Measurements from ENCODE around the gene ERF.

ERF gene

DNA sequence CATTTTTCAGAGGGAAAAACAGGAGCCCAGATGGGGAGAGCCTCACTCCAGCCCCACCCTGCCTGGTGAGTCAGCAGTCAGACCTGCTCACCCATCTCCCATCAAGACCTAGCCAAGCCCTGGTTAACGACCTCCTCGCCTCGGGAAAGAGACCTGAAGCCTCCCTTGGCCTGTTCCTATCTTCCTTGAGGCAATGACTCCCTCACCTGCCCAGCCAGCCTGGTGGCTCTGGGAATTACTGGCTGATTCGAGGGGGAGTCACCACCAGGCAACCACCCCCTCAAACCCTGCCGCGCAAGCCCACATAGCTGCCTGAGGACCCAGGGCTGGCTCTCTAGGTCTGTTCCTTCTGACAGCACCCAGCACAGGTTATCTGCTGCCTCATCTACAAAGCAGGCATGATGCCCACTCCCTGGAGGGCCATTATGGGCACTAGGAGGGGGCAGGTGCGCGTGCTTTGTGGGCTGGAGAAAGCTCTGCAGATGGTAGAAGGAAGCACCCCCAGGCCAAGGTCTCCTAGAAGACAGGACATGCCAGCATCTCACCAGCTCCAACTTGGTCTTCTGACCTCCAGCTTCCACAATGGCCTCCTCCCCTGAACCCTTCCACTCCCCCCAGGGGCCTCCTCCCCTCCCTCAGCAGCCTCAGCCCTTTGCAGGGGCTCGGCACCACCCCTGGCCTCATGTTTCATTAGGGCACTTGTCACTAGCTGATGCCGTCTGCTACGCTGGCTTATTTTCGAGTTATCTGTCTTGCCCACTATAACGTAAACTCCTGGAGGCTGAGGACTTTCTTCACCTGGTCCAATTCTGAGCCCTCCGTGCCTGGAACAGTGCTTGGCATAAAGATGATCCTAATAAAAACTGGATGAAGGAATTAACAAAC, 47.8 kb downstream of the ERF start:
- no peak for DNase-seq

DNA sequence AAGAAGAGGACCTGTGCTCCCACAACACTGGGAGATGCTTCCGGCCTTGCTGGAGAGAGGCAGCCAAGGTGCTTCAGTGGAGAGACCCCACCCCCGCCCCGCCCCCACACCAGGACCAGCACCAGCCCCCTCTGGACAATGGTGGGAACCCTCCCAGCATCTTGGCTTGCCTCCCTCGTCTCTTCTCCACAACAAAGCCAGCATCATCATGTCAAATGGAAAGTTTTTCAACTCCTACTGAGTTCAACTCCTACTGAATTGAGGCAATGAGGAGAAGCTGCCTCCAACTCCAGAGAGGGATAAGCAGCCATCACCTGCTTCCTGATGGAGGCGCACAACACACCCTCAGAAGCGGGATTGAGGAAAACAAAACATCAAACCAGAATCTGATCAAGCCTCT, 50.3 kb downstream of the ERF start:
- no peak for DNase-seq

DNA sequence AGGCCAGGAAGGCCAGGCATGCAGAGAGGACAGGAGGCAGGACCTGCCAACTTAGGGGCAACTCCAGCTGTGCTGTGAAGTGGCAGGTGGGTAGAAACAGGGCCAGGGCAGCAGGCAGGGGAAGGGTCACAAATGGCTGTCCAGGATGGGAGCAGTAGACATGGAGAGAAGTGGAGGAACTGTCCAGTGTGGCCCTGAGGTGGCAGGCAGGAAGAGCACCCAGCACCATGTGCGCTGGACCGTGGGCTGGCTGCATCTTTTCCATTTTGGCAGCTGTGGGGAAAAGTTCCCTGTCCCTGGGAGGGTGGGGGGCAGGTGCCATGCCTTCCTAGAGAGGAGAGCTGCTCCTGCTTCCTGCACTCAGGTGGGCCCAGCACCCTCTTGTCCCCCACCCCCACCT, 51.2 kb downstream of the ERF start:
- DNase-seq = no peak

DNA sequence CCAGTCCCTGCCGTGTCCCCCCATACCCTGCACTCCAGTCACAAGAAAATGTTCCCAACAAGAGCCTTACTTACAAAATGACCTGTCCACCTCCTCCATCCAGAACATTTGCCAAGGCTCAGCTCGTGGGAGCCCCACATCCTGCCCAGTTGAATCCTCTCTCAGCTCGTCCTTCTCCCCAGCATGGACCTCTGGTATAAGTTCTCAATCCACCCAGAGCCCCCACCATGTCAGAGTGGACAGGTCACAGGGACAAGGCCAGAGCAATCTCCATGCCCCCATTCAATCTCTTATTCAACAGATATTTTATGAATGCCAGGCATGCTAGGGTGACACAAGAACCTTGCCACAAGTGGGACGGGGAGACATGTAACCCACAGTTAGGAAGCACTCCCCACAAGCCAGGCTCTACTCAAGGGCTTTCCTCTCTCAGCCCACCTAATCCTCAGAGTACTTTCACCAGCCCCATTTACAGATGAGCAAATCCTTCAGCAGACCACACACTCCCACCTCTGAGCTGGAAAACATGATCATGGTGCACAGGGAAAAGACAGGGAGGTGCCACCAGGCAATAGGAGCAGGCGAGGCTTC, 52.5 kb downstream of the ERF start:
- DNase-seq = no peak

DNA sequence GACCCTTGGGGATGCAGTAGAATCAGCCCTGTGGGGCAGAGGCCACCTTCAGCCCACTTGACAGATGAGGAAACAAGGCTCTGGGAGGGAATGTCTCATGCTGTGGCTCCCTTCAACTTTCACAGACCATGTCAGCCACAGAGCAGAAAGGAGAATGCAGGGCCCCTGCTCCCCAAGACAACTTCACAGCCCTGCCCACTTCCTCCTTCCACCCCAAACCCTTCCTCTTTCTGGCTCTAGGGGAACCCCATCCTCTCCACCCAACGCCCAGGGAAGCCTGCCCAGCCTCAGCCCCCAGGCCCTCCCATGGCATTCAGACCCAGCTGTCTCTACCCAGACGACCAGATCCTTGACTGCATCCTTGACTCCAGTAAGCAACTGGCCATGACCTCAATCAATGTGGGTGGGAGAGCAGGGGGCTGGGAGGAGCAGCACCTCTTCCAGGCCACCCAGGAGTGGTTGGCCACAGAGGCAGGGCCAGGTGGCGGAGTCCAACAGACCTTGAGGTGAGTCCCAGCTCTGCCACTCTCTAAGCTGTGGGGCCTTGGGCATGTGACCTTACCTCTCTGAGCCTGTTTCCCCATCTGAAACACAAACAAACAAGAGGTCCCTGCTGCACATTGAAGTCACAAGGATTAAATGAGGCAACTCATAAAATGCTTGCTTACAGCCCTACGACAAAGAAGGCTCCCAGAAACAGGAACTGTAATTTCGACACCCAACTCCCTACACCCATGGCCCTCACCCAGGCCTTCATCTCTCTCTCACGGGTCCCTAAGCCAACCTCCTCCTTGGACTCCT, 53.2 kb downstream of the ERF start:
- no peak for DNase-seq

DNA sequence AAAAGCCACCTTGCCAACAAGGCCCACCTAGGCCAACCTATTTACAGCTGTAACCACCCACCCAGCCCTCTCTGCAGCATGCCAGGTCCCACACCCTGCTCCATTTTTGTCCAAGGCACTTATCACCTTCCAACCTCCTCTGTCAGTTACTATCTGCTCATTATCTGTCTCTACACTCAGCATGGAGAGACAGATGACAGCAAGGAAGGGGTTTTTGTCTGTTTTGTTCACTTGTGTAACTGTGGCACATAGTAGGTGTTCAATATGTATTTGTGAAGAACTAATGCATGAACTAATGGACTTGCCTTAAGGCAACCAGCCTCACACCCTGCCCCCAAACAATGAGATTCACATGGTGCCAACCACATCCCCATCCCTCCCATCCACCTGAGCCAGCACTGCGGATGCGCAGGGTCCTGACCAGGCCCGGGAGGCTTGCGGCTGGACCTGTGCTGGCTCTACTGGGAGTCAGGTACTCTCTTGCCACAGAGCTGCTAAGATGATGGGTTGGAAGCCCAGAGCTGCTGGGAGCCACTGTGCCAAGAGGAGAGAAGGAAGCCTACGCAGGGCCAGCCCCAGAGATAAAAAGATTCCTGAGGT, 54.7 kb downstream of the ERF start:
- DNase-seq = no peak

DNA sequence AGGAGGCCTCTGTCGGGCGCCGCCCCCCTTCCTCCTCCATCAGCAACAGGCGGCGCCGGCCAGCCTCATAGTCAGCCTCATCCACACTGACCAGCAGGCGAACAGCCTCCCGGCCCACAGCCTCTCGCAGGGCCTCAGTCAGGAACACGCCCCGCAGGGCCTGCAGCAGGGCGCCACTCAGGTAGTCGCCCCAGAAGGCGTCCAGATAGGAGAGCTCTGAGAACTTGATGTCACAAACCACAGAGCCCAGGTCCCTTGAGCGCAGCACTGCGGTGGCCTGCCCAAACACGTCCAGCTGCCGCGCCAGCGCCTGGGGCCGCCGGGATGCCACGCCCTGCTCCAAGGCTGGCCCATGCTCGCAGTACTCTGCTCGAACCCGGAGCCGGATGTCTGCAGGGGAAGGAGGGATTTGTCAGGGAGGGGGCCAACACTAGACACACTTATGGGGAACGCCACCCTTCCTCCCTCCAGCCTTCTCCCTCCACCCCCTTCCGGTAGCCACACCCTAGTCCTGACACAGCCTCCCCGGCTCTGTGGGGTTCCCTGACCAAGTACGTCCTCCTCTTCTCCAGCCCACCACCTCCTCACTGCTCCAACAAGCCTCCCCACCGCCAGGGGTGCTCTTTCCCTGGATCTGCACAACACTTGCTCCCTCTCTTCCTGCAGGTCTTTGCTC, 55.4 kb downstream of the ERF start:
- DNase-seq = peak; percentile 64

DNA sequence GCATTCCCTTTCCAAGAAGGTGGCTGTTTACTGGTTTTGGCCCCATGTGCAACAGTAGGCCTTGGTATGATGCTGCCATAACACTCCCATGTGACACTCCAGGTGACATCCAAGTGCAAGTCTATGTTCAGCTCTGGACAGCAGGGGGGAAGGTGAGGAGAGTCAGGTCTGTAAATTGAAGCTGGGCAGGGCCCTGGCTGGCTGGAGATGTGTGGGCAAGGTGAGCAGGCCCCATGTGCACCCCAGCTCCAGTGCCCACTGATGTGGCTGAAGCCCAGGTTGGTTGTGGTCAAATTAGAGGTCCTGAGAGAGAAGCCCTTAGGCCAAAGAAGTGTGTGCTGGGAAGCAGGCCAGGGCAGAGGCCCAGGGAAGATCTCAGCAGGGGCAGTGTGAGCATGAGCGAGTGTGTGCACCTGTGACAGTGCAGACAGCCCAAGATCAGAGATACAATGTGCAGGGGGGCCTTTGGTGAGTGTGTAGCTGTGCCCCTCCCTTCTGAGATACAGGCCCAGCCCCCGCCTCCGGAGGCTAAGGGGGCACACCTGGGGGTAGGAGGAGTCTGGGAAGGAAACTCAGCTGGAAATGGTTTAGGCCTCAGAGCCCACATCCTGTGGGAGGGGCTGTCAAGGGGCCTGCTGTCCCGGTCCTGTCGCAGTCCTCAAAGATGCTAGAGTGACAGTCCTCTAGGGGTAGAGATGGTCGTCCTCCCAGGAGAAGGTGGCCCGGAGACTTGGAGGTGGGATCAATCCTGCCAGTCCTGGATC, 56.1 kb downstream of the ERF start:
- peak; percentile 55 for DNase-seq

Data from activated CD4-positive, CD25-positive, alpha-beta regulatory T cell treated with anti-CD3 and anti-CD28 coated beads, Interleukin-2, amount 50 U/mL, for 72 hours (primary cell).